HEK293 (cell line): Measurements from ENCODE around the gene L3MBTL4.
"Not testable (repeated sequence)": the region's sequence is repeated elsewhere in the genome, so short reads cannot be mapped to it uniquely, and the experiment has no call there.

ENCODE experiments used
- CTCF ChIA-PET: fragments of 350-600 bp; formaldehyde crosslinking; extraction: SDS; loops from one replicate; lab custom pipeline; 2021; ENCODE audit warnings: antibody characterized with exemption; lab: Yijun Ruan, JAX
- POLR2A ChIA-PET: fragments of 300-600 bp; formaldehyde crosslinking; extraction: SDS; loops from one replicate; lab custom pipeline; 2020; ENCODE audit warnings: antibody characterized with exemption, inconsistent platforms; lab: Yijun Ruan, JAX
- H3K27ac ChIP-seq: fragments of 200-500 bp; sonication (Bioruptor generic); 2 replicates; pipeline ENCODE4 v1.5.1; 2014; ENCODE audit warnings: low read depth, low read length, control low read depth, inconsistent platforms; ENCODE audit errors: extremely low read depth
- H3K36me3 ChIP-seq, 2 experiments: fragments of 200-500 bp in 1 of 2; sonication (Bioruptor generic) in 1 of 2; 1 replicate in 1 of 2; 2 replicates in 1 of 2; pipeline ENCODE4 v1.5.1; 2014 to 2017; ENCODE audit warnings: inconsistent platforms in 2 of 2, low read length in 2 of 2; ENCODE audit not compliant: control insufficient read depth in 2 of 2, insufficient read depth in 1 of 2
- H3K4me1 ChIP-seq: fragments of 200-500 bp; sonication (Bioruptor generic); 2 replicates; pipeline ENCODE4 v1.5.1; 2014; ENCODE audit warnings: mild to moderate bottlenecking, low read length, inconsistent platforms; ENCODE audit not compliant: control insufficient read depth, insufficient read depth
- H3K4me3 ChIP-seq: 2 replicates; pipeline ENCODE4 v1.5.1; 2011; ENCODE audit warnings: low read depth, mild to moderate bottlenecking, control low read depth, low read length, moderate library complexity
- H3K9me3 ChIP-seq: fragments of 200-500 bp; sonication (Bioruptor generic); 2 replicates; pipeline ENCODE4 v1.5.1; 2014; ENCODE audit warnings: low read depth, low read length, inconsistent platforms; ENCODE audit not compliant: control insufficient read depth, insufficient read depth
- EGR2 ChIP-seq: fragments of 450-650 bp; formaldehyde crosslinking; IDR thresholded peaks from 2 replicates; pipeline ENCODE4 v1.5.1; 2016; ENCODE audit warnings: low read depth, missing biosample characterization, missing genetic modification characterization
- HIC1 ChIP-seq: fragments of 450-650 bp; formaldehyde crosslinking; IDR thresholded peaks from 2 replicates; pipeline ENCODE4 v1.5.1; 2016; ENCODE audit warnings: missing biosample characterization, missing genetic modification characterization
- HOXC10 ChIP-seq: sonication (generic); formaldehyde crosslinking; IDR thresholded peaks from 2 replicates; pipeline ENCODE4 v1.8.1; 2023; ENCODE audit warnings: mild to moderate bottlenecking, missing genetic modification reagents
- KLF10 ChIP-seq: fragments of 450-650 bp; IDR thresholded peaks from 2 replicates; pipeline ENCODE4 v1.5.1; 2018; ENCODE audit warnings: missing biosample characterization, mild to moderate bottlenecking, missing genetic modification characterization
- KLF8 ChIP-seq: fragments of 450-650 bp; formaldehyde crosslinking; IDR thresholded peaks from 2 replicates; pipeline ENCODE4 v1.5.1; 2016; ENCODE audit warnings: missing biosample characterization, missing genetic modification characterization
- MEIS1 ChIP-seq: sonication (generic); formaldehyde crosslinking; IDR thresholded peaks from 2 replicates; pipeline ENCODE4 v1.8.1; 2022; ENCODE audit warnings: missing genetic modification reagents, mild to moderate bottlenecking, borderline replicate concordance
- SCRT1 ChIP-seq: fragments of 450-650 bp; formaldehyde crosslinking; IDR thresholded peaks from 2 replicates; pipeline ENCODE4 v1.5.1; 2016; ENCODE audit warnings: missing biosample characterization, missing genetic modification characterization, borderline replicate concordance
- TCF7L2 ChIP-seq: IDR thresholded peaks from 2 replicates; pipeline ENCODE4 v1.6.1; 2011; ENCODE audit warnings: low read depth, mild to moderate bottlenecking, inconsistent platforms, low read length, moderate library complexity, borderline replicate concordance
- ZNF423 ChIP-seq: fragments of 450-650 bp; formaldehyde crosslinking; IDR thresholded peaks from 2 replicates; pipeline ENCODE4 v1.5.1; 2016; ENCODE audit warnings: missing biosample characterization, missing genetic modification characterization
- ZNF510 ChIP-seq: fragments of 450-650 bp; formaldehyde crosslinking; IDR thresholded peaks from 2 replicates; pipeline ENCODE4 v1.5.1; 2018; ENCODE audit warnings: mild to moderate bottlenecking, missing genetic modification characterization, missing biosample characterization; ENCODE audit not compliant: insufficient replicate concordance
- ZNF596 ChIP-seq: fragments of 450-650 bp; IDR thresholded peaks from 2 replicates; pipeline ENCODE4 v1.5.0; 2018; ENCODE audit warnings: missing biosample characterization, mild to moderate bottlenecking, missing genetic modification characterization, moderate library complexity
- ZNF677 ChIP-seq: fragments of 450-650 bp; IDR thresholded peaks from 2 replicates; pipeline ENCODE4 v1.5.0; 2018; ENCODE audit warnings: missing biosample characterization, mild to moderate bottlenecking, missing genetic modification characterization, moderate library complexity
- TF ChIP-seq, protein P1 (sequence below): fragments of 450-650 bp; formaldehyde crosslinking; IDR thresholded peaks from 2 replicates; pipeline ENCODE4 v1.5.1; 2016; ENCODE audit warnings: missing biosample characterization, missing genetic modification characterization
- TF ChIP-seq, protein P2 (sequence below): fragments of 450-650 bp; formaldehyde crosslinking; IDR thresholded peaks from 2 replicates; pipeline ENCODE4 v1.5.1; 2016; ENCODE audit warnings: missing biosample characterization, missing genetic modification characterization, borderline replicate concordance
- TF ChIP-seq, protein P3 (sequence below): fragments of 450-650 bp; formaldehyde crosslinking; IDR thresholded peaks from 2 replicates; pipeline ENCODE4 v1.5.1; 2016; ENCODE audit warnings: missing biosample characterization, missing genetic modification characterization
- TF ChIP-seq, protein P4 (sequence below): fragments of 450-650 bp; formaldehyde crosslinking; IDR thresholded peaks from 2 replicates; pipeline ENCODE4 v1.5.1; 2016; ENCODE audit warnings: missing biosample characterization, missing genetic modification characterization

Gene L3MBTL4

GRCh38 chr18:6266212-6266611, 148.5 kb downstream of the L3MBTL4 start:
- H3K36me3 ChIP-seq: peaks cover 0 to 3% of the 10 kb centered on the region in 2 experiments; a peak in 1 of 3 replicates
- TF ChIP-seq ZNF596 (tag by site-specific recombination): no peak
- no peak for TF ChIP-seq ZNF423
- no peak for TF ChIP-seq TCF7L2
- no peak for TF ChIP-seq ZNF510 (tag by site-specific recombination)
- TF ChIP-seq, all 188 proteins: peak for 0
- H3K4me3 ChIP-seq: no peak overlapping the region
- H3K27ac ChIP-seq: no peak overlapping the region
- CTCF ChIA-PET: no interaction called here
- no peaks in the 10 kb centered on the region for H3K4me1 ChIP-seq
- no peaks in the 10 kb centered on the region for H3K9me3 ChIP-seq
- POLR2A ChIA-PET: no interaction called here

- Histone ChIP-seq H3K4me3 (no peak overlapping the region), H3K4me1 (no peaks in the 10 kb centered on the region), H3K36me3 (peaks cover 0 to 3% of the 10 kb centered on the region in 2 experiments; a peak in 1 of 3 replicates), H3K27ac (no peak overlapping the region), H3K9me3 (no peaks in the 10 kb centered on the region)
- CTCF ChIA-PET: no interaction called here
- TF ChIP-seq, protein P1, sequence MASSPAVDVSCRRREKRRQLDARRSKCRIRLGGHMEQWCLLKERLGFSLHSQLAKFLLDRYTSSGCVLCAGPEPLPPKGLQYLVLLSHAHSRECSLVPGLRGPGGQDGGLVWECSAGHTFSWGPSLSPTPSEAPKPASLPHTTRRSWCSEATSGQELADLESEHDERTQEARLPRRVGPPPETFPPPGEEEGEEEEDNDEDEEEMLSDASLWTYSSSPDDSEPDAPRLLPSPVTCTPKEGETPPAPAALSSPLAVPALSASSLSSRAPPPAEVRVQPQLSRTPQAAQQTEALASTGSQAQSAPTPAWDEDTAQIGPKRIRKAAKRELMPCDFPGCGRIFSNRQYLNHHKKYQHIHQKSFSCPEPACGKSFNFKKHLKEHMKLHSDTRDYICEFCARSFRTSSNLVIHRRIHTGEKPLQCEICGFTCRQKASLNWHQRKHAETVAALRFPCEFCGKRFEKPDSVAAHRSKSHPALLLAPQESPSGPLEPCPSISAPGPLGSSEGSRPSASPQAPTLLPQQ (tag by site-specific recombination): no peak
- TF ChIP-seq HOXC10 (CRISPR knock-in tag) (no peak), KLF10 (no peak), KLF8 (no peak), MEIS1 (no peak), EGR2 (no peak), ZNF677 (tag by site-specific recombination) (no peak), HIC1 (no peak), SCRT1 (tag by site-specific recombination) (no peak)
- TF ChIP-seq, protein P2, sequence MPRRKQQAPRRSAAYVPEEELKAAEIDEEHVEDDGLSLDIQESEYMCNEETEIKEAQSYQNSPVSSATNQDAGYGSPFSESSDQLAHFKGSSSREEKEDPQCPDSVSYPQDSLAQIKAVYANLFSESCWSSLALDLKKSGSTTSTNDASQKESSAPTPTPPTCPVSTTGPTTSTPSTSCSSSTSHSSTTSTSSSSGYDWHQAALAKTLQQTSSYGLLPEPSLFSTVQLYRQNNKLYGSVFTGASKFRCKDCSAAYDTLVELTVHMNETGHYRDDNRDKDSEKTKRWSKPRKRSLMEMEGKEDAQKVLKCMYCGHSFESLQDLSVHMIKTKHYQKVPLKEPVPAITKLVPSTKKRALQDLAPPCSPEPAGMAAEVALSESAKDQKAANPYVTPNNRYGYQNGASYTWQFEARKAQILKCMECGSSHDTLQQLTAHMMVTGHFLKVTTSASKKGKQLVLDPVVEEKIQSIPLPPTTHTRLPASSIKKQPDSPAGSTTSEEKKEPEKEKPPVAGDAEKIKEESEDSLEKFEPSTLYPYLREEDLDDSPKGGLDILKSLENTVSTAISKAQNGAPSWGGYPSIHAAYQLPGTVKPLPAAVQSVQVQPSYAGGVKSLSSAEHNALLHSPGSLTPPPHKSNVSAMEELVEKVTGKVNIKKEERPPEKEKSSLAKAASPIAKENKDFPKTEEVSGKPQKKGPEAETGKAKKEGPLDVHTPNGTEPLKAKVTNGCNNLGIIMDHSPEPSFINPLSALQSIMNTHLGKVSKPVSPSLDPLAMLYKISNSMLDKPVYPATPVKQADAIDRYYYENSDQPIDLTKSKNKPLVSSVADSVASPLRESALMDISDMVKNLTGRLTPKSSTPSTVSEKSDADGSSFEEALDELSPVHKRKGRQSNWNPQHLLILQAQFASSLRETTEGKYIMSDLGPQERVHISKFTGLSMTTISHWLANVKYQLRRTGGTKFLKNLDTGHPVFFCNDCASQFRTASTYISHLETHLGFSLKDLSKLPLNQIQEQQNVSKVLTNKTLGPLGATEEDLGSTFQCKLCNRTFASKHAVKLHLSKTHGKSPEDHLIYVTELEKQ (tag by site-specific recombination): no peak
- TF ChIP-seq, protein P3, sequence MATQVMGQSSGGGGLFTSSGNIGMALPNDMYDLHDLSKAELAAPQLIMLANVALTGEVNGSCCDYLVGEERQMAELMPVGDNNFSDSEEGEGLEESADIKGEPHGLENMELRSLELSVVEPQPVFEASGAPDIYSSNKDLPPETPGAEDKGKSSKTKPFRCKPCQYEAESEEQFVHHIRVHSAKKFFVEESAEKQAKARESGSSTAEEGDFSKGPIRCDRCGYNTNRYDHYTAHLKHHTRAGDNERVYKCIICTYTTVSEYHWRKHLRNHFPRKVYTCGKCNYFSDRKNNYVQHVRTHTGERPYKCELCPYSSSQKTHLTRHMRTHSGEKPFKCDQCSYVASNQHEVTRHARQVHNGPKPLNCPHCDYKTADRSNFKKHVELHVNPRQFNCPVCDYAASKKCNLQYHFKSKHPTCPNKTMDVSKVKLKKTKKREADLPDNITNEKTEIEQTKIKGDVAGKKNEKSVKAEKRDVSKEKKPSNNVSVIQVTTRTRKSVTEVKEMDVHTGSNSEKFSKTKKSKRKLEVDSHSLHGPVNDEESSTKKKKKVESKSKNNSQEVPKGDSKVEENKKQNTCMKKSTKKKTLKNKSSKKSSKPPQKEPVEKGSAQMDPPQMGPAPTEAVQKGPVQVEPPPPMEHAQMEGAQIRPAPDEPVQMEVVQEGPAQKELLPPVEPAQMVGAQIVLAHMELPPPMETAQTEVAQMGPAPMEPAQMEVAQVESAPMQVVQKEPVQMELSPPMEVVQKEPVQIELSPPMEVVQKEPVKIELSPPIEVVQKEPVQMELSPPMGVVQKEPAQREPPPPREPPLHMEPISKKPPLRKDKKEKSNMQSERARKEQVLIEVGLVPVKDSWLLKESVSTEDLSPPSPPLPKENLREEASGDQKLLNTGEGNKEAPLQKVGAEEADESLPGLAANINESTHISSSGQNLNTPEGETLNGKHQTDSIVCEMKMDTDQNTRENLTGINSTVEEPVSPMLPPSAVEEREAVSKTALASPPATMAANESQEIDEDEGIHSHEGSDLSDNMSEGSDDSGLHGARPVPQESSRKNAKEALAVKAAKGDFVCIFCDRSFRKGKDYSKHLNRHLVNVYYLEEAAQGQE (tag by site-specific recombination): no peak
- TF ChIP-seq, protein P4, sequence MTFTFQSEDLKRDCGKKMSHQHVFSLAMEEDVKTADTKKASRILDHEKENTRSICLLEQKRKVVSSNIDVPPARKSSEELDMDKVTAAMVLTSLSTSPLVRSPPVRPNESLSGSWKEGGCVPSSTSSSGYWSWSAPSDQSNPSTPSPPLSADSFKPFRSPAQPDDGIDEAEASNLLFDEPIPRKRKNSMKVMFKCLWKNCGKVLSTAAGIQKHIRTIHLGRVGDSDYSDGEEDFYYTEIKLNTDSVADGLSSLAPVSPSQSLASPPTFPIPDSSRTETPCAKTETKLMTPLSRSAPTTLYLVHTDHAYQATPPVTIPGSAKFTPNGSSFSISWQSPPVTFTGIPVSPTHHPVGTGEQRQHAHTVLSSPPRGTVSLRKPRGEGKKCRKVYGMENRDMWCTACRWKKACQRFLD (tag by site-specific recombination): no peak
- POLR2A ChIA-PET: no interaction called here
Measured at GRCh38 chr18:6261938-6262337, 152.8 kb downstream of the L3MBTL4 start.

GRCh38 chr18:6259324-6259723, 155.4 kb downstream of the L3MBTL4 start:
- H3K9me3 ChIP-seq, H3K4me3 ChIP-seq, CTCF ChIA-PET, H3K36me3 ChIP-seq, H3K27ac ChIP-seq, POLR2A ChIA-PET: not testable (repeated sequence)
- H3K4me1 ChIP-seq: peaks cover 13% of the 10 kb centered on the region
